Astrocyte of the spinal cord (primary cell): ENCODE results near the gene ADAM8.

Source experiments
- DNase-seq: peaks from one replicate; pipeline ENCODE4 v3.0.0; 2011; ENCODE audit warnings: low read depth, low spot score
- H3K4me3 ChIP-seq: 2 replicates; pipeline ENCODE4 v1.5.1; 2011; ENCODE audit warnings: low read depth, mild to moderate bottlenecking, low read length, moderate library complexity
- CTCF ChIP-seq: IDR thresholded peaks from 2 replicates; pipeline ENCODE4 v1.5.1; 2012; ENCODE audit warnings: low read depth, mild to moderate bottlenecking, low read length, inconsistent platforms
- in situ Hi-C: cut with HindIII; loops from 2 replicates; pipeline ENCODE4 v1.10.0; 2017; ENCODE audit warnings: low sequenced_read_pairs

Gene ADAM8

DNA sequence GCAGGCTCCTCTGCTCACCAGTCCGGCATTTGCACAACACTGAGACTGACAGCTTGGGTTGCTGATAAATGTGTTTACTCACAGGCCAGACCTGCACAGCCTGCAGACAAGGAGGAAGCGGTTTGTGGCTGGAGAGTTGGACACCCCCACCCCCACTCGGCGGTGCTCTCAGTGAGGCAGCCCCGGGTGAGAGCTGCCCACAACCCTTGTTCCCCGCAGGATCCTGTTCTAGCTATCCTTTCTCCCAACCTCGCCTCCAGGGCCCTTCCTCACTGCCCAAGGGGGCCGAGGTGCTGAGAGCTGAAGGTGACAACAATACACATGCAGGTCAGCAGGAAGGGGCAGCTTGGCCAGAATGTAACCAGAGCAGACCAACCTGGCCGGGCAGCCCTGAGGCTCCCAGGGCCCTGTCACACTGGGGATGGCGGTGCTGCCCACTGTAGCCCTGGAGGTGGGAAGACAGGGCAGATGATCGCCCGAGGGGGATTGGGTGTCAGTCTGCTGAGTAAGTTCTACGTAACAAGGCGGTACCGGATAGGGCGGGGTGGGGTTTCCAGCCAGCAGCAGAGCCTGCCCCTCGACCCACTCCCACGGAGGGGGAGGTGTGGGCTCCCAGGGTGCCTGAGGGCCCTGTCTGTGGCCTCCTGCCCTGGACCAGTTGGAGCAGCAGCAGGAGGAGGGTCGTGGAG is 2.1 kb upstream of the ADAM8 start:
- no peak overlapping the region for H3K4me3 ChIP-seq
- TF ChIP-seq CTCF: no peak
- in situ Hi-C loops: no loop called here
- DNase-seq: peak; percentile 51

DNA sequence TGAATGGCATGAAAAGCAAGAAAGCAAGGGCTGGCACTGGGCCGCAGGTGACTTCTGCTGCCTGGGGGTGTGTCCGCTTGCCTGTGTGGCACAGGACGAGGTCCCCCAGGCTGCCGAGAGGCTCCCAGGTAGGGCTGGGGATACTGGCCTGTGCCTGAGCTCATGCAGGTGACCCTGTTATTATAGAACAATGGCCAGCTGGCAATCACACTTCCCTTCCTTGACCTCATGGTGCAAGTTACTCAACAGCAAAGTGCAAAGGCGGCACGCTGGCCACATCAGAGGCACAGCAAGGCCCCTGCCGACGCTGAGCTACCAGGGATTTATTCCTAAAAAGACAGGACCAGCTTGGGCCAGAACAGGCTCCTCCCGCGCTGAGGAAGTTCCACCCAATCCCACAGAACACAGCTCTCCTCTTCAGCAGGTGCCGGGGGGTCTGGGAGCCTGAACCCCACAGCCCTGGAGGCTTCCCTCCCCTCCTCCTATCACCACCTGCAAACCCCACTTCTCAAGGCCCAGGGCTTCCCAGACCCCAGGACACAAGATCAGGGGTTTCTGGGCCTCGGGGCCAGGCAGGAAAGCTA is 1.4 kb upstream of the ADAM8 start:
- in situ Hi-C loops: no loop called here
- TF ChIP-seq CTCF: no peak
- no peak for DNase-seq
- H3K4me3 ChIP-seq: no peak overlapping the region

DNA sequence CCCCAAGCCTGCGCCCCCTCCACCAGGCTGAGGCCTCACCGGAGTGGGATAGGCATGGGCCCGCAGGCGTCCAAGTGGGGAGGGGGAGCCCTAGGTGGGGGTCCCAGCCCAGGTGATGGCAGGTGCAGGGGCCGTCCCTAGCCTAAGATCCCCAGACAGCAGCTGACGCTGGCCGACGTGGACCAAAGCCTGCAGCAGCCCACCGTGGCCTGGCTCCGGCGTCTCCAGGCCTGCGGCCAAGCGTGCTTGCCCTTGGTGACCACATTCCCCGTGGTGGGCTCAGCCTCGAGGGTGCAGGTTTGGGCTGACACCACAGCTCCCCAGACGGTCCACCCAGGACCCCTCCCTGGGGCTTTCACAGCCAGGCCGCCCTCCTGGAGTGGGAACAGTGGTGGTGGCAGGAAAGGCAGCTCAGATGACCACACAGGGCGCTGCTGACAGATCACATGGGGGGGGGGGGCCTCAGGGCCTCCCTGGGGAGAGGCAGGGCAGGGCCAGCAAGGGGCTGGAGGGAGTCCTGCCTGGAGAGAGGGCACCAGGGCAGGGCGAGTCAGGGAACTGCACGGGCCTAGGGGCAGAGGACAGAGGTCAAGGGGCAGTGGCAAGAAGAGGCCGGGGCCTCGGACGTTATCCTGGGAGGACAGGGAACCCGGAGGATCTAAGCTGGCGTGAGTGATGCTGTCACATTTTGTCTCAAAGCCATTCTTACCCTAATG is 767 bp upstream of the ADAM8 start:
- DNase-seq: no peak
- in situ Hi-C loops: no loop called here

GRCh38 chr10:133276100-133276434 is 601 bp downstream of the ADAM8 start:
- no peak for DNase-seq
- H3K4me3 ChIP-seq: no peak overlapping the region
- in situ Hi-C loops: no loop called here
- TF ChIP-seq CTCF: no peak

More for the DNA sequence above, 767 bp upstream of the ADAM8 start:
- TF ChIP-seq CTCF: no peak
- no peak overlapping the region for H3K4me3 ChIP-seq

DNA sequence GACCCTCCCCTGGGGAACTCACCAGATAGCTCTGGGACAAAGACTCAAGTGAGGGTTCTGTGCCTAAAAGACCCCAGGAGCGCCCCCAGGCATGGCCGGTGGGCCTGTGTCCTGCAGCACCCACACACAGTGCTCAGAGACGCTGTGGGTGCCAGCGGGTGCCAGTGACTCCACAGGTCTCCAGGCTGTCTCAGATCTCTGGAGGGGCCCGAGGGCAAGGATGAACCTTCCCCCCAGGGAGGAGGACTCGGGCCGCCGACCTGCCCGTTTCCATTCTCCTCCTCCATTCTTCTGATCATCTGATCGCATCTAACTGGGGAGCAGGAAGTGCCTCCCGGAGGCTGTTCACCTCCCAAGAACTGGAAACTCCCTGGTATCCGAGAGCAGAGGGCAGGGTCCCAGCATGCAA is 980 bp downstream of the ADAM8 start:
- DNase-seq: no peak
- no peak overlapping the region for H3K4me3 ChIP-seq
- TF ChIP-seq CTCF: no peak
- in situ Hi-C loops: no loop called here

DNA sequence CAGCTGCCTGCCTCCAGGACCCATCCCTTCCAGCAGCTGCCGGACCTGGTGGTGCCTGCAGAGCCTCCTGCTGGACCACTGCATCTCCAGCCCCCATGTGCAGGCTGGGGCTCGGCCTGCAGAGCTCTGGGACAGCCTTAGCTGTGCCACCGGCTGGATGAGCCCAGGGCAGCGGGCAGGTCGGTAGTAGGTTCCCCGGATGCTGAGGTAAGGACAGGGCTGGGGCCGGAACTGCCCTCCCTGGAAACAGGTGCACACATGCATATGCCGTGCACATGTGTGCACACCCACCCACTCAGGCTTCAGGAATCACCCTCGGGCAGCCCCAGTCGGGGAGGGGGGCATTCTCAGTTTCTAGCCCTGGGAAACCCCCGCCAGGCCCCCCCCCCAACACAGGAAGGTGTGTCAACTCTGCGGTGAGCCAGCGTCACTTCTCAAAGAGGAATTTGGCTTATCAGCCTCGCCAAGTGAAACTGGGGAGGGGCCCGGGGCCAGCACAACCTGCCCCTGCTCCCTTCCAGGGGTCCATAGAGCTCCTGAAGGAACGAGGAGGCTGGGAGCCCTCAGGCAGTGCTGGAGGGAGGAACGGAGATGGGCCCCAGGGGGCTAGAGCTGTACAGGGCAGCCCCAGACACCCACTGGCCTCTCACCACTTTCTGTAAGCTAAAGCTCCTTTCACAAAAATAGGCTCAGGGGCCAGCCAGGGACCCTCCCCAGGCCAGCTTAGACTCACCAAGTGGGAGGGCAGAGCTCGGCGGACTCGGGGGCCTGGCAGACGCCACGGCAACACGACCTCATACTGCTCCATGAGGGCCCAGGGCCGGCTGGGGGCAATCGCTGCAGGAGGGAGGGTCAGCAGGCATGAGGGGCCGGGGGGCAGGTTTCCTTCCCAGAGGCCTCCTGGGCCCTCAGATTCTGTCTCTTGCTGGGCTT is 1.7 kb downstream of the ADAM8 start:
- H3K4me3 ChIP-seq: no peak overlapping the region
- TF ChIP-seq CTCF: peak; percentile 24
- in situ Hi-C loops: no loop called here
- DNase-seq: no peak
